HG02938 (cell line): Measurements from ENCODE around the gene APLF.
"Not testable (repeated sequence)": the region's sequence is repeated elsewhere in the genome, so short reads cannot be mapped to it uniquely, and the experiment has no call there.

ENCODE experiments used
- ATAC-seq: cut with Tn5 transposase; IDR thresholded peaks from one replicate; pipeline ENCODE4 v1.9.1; 2021; ENCODE audit warnings: mild to moderate bottlenecking, moderate library complexity; ENCODE audit not compliant: unreplicated experiment

Gene APLF

GRCh38 chr2:68570434-68570833 lies 103.0 kb downstream of the APLF start:
- not testable (repeated sequence) for ATAC-seq

GRCh38 chr2:68574202-68574791 lies 106.9 kb downstream of the APLF start:
- no peak for ATAC-seq

- no peak for ATAC-seq
These were observed 109.8 kb downstream of the APLF start for GRCh38 chr2:68577183-68577582.

- no peak for ATAC-seq
These were observed 112.3 kb downstream of the APLF start for GRCh38 chr2:68579689-68580088.

GRCh38 chr2:68588589-68588988 lies 121.2 kb downstream of the APLF start:
- ATAC-seq: no peak

- ATAC-seq: no peak
These were observed 122.6 kb downstream of the APLF start for GRCh38 chr2:68589963-68590362.

GRCh38 chr2:68590702-68591101 lies 123.3 kb downstream of the APLF start:
- no peak for ATAC-seq

GRCh38 chr2:68591225-68591624 lies 123.8 kb downstream of the APLF start:
- ATAC-seq: no peak

- ATAC-seq: no peak
These were observed 126.7 kb downstream of the APLF start for GRCh38 chr2:68594041-68594440.

GRCh38 chr2:68594674-68595492 lies 127.5 kb downstream of the APLF start:
- ATAC-seq: peak; percentile 64

GRCh38 chr2:68595493-68595785 lies 128.1 kb downstream of the APLF start:
- ATAC-seq: not testable (repeated sequence)

GRCh38 chr2:68600495-68600894 lies 133.1 kb downstream of the APLF start:
- not testable (repeated sequence) for ATAC-seq

- ATAC-seq: no peak
These were observed 135.7 kb downstream of the APLF start for GRCh38 chr2:68603059-68603458.

GRCh38 chr2:68604077-68604476 lies 136.7 kb downstream of the APLF start:
- ATAC-seq: no peak

- no peak for ATAC-seq
These were observed 138.6 kb downstream of the APLF start for GRCh38 chr2:68605939-68606338.

- no peak for ATAC-seq
These were observed 139.4 kb downstream of the APLF start for GRCh38 chr2:68606759-68607158.

- no peak for ATAC-seq
These were observed 140.5 kb downstream of the APLF start for GRCh38 chr2:68607837-68608236.

GRCh38 chr2:68612765-68613519 lies 145.6 kb downstream of the APLF start:
- ATAC-seq: no peak

- ATAC-seq: no peak
These were observed 153.4 kb downstream of the APLF start for GRCh38 chr2:68620772-68621171.

GRCh38 chr2:68623820-68624219 lies 156.4 kb downstream of the APLF start:
- ATAC-seq: no peak

- ATAC-seq: no peak
These were observed 160.2 kb downstream of the APLF start for GRCh38 chr2:68627615-68628014.
